K562 (cell line): ENCODE results near the gene ARL2. TPM values are rescaled to one million over a fixed set of nuclear protein-coding genes. Genes with fewer than 3 reads are reported as not detected.

ENCODE experiments used
- ATAC-seq: fragments of 200-7000 bp; cut with Tn5 transposase; 3 replicates; pipeline ENCODE4 v1.9.1; 2020; ENCODE audit warnings: moderate library complexity
- BruUV-seq: library from RNA; stranded (reverse); fragments of 400-500 nt; replicated peaks from 2 replicates; lab custom pipeline; 2021; lab: Mats Ljungman, UMichigan
- CTCF ChIA-PET: fragments of 300-600 bp; formaldehyde crosslinking; extraction: SDS; loops from one replicate; lab custom pipeline; 2021; ENCODE audit warnings: low intra/inter-chr PET ratio; lab: Yijun Ruan, JAX
- POLR2A ChIA-PET: fragments of 300-600, 350-650 bp; sonication (Branson Sonifier 250); formaldehyde crosslinking; extraction: SDS; loops from one replicate; lab custom pipeline; 2021; ENCODE audit warnings: antibody characterized with exemption, inconsistent platforms; lab: Yijun Ruan, JAX
- DNase-seq, 4 experiments: peaks; one replicate each; pipeline versions ENCODE4 v3.0.0 to v3.0.0-alpha.2; 2011 to 2018; ENCODE audit warnings: low spot score in 3 of 4, mixed read lengths in 3 of 4; ENCODE audit errors: extremely low read depth in 1 of 4
- FAIRE-seq: peaks from 2 replicates; lab custom pipeline; 2011; peaks lifted over from hg19 to GRCh38; lab: Jason Lieb, UNC
- H2AFZ ChIP-seq: 2 replicates; pipeline ENCODE4 v1.6.0; 2011; ENCODE audit warnings: low read depth, low read length, control low read depth, inconsistent platforms
- H3K27ac ChIP-seq: fragments of 200-600 bp; 3 replicates; pipeline ENCODE4 v1.8.0; 2011; ENCODE audit warnings: low read depth, mild to moderate bottlenecking, control low read depth, inconsistent platforms, low read length, moderate library complexity, mixed read lengths; ENCODE audit errors: extremely low read depth
- H3K27me3 ChIP-seq, 2 experiments: fragments of 300-600 bp in 1 of 2; 2 replicates in 1 of 2; 3 replicates in 1 of 2; pipeline versions ENCODE4 v1.6.0 to v1.8.0; 2011; ENCODE audit warnings: inconsistent platforms in 2 of 2, low read length in 2 of 2, mild to moderate bottlenecking in 1 of 2, mixed read lengths in 1 of 2, moderate library complexity in 1 of 2; ENCODE audit not compliant: control insufficient read depth in 2 of 2, insufficient read depth in 2 of 2
- H3K36me3 ChIP-seq: fragments of 300-600 bp; 3 replicates; pipeline ENCODE4 v1.8.0; 2011; ENCODE audit warnings: mild to moderate bottlenecking, low read length, inconsistent platforms; ENCODE audit not compliant: control insufficient read depth, insufficient read depth
- H3K4me1 ChIP-seq, 2 experiments: fragments of 200-600 bp in 1 of 2; replicated peaks in 1 of 2; 2 replicates in 1 of 2; 3 replicates in 1 of 2; pipeline versions ENCODE4 v1.5.1 to v1.8.0; 2011; ENCODE audit warnings: inconsistent platforms in 2 of 2, low read length in 2 of 2, mild to moderate bottlenecking in 1 of 2, mixed read lengths in 1 of 2, moderate library complexity in 1 of 2; ENCODE audit not compliant: control insufficient read depth in 2 of 2, insufficient read depth in 2 of 2
- H3K4me2 ChIP-seq: 2 replicates; pipeline ENCODE4 v1.6.1; 2011; ENCODE audit warnings: low read length, control low read depth, inconsistent platforms, mixed read lengths; ENCODE audit not compliant: insufficient read depth
- H3K4me3 ChIP-seq: fragments of 200-600 bp; sonication (generic), shearing (Covaris generic); 2 replicates; pipeline ENCODE4 v1.5.1; 2016; ENCODE audit warnings: control low read depth, inconsistent platforms
- H3K79me2 ChIP-seq: fragments of 200-600 bp; 3 replicates; pipeline ENCODE4 v1.8.0; 2011; ENCODE audit warnings: low read length, inconsistent platforms; ENCODE audit not compliant: control insufficient read depth, insufficient read depth
- H3K9ac ChIP-seq, 2 experiments: 2 replicates each; pipeline versions ENCODE4 v1.6.0 to v1.6.1; 2011; ENCODE audit warnings: low read depth in 2 of 2, low read length in 2 of 2, control low read depth in 1 of 2, inconsistent platforms in 1 of 2, mild to moderate bottlenecking in 1 of 2, mixed read lengths in 1 of 2; ENCODE audit not compliant: insufficient read depth in 1 of 2
- H3K9me1 ChIP-seq: one replicate; pipeline ENCODE4 v1.6.0; 2011; ENCODE audit warnings: inconsistent platforms, mild to moderate bottlenecking, low read length, moderate library complexity; ENCODE audit not compliant: control insufficient read depth, insufficient read depth
- H3K9me3 ChIP-seq: replicated peaks from 2 replicates; pipeline ENCODE4 v1.5.1; 2011; ENCODE audit warnings: low read depth, low read length, inconsistent platforms; ENCODE audit not compliant: control insufficient read depth, insufficient read depth
- H4K20me1 ChIP-seq: replicated peaks from 2 replicates; pipeline ENCODE4 v1.6.1; 2011; ENCODE audit warnings: low read length, inconsistent platforms, mixed read lengths; ENCODE audit not compliant: control insufficient read depth, insufficient read depth
- ARID1B ChIP-seq: fragments of 450-650 bp; IDR thresholded peaks from 2 replicates; pipeline ENCODE4 v1.6.1; 2016; ENCODE audit warnings: antibody characterized with exemption, mild to moderate bottlenecking, inconsistent platforms
- CBFA2T3 ChIP-seq: fragments of 450-650 bp; IDR thresholded peaks from 2 replicates; pipeline ENCODE4 v1.6.1; 2017
- CHD4 ChIP-seq: fragments of 200-600 bp; sonication (generic); IDR thresholded peaks from 3 replicates; pipeline ENCODE4 v1.6.1; 2012; ENCODE audit warnings: low read depth, mild to moderate bottlenecking, mixed read lengths, low read length, inconsistent platforms; ENCODE audit not compliant: insufficient read depth, insufficient replicate concordance, poor library complexity, severe bottlenecking
- GATAD2A ChIP-seq: fragments of 450-650 bp; IDR thresholded peaks from 2 replicates; pipeline ENCODE4 v1.6.1; 2017
- HDAC1 ChIP-seq, 2 experiments: fragments of 450-650 bp; IDR thresholded peaks; 2 replicates each; pipeline ENCODE4 v1.6.1; 2016 to 2017; ENCODE audit warnings: inconsistent platforms in 1 of 2, mild to moderate bottlenecking in 1 of 2, moderate library complexity in 1 of 2
- HDGF ChIP-seq: fragments of 450-650 bp; IDR thresholded peaks from 2 replicates; pipeline ENCODE4 v1.6.1; 2016
- IFI16 ChIP-seq: fragments of 250-450 bp; sonication (Bioruptor Pico); IDR thresholded peaks from 2 replicates; pipeline ENCODE4 v2.1.2; 2022; ENCODE audit warnings: mild to moderate bottlenecking, inconsistent platforms
- KDM1A ChIP-seq, 2 experiments: fragments of 450-650 bp; IDR thresholded peaks; 2 replicates each; pipeline ENCODE4 v1.6.1; 2016; ENCODE audit warnings: mild to moderate bottlenecking in 2 of 2
- KDM5B ChIP-seq: fragments of 200-600 bp; sonication (generic); IDR thresholded peaks from 2 replicates; pipeline ENCODE4 v1.6.1; 2012; ENCODE audit warnings: low read depth, mild to moderate bottlenecking, moderate library complexity, low read length, control low read depth, inconsistent platforms; ENCODE audit not compliant: insufficient replicate concordance
- L3MBTL2 ChIP-seq: fragments of 450-650 bp; IDR thresholded peaks from 2 replicates; pipeline ENCODE4 v1.6.1; 2016; ENCODE audit warnings: mild to moderate bottlenecking, moderate library complexity
- SMARCE1 ChIP-seq: fragments of 450-650 bp; IDR thresholded peaks from 2 replicates; pipeline ENCODE4 v1.7.1; 2016; ENCODE audit warnings: mild to moderate bottlenecking
- TAL1 ChIP-seq: fragments of 450-650 bp; IDR thresholded peaks from 2 replicates; pipeline ENCODE4 v1.6.1; 2016; ENCODE audit warnings: mild to moderate bottlenecking
- TCF3 ChIP-seq: sonication (generic); formaldehyde crosslinking; IDR thresholded peaks from 2 replicates; pipeline ENCODE4 v1.4.0; 2020; ENCODE audit warnings: mild to moderate bottlenecking, missing genetic modification reagents
- ZFP36 ChIP-seq: fragments of 150-350 bp; IDR thresholded peaks from 2 replicates; pipeline ENCODE4 v1.6.1; 2018; ENCODE audit warnings: low read length, low read depth; ENCODE audit not compliant: partially characterized antibody
- ZNF445 ChIP-seq: fragments of 250-450 bp; sonication (Bioruptor Pico); IDR thresholded peaks from 2 replicates; pipeline ENCODE4 v1.4.0; 2020; ENCODE audit warnings: low read depth, mild to moderate bottlenecking, moderate library complexity
- ZNF717 ChIP-seq: fragments of 250-450 bp; sonication (Bioruptor Pico); IDR thresholded peaks from 2 replicates; pipeline ENCODE4 v1.5.0; 2021
- WGBS: fragments of 100-300 bp; shearing (Covaris generic); methylation state at CpG from one replicate; pipeline ENCODE4 v1.1.6; 2016; ENCODE audit warnings: low coverage, mixed read lengths; ENCODE audit not compliant: insufficient coverage; ENCODE audit errors: missing lambda C conversion rate; 5-methylcytosine and 5-hydroxymethylcytosine counted together
- in situ Hi-C: fragments of 300-500 bp; cut with MboI; formaldehyde crosslinking; loops from 4 replicates; pipeline ENCODE4 v1.15.0; 2018; ENCODE audit warnings: inconsistent platforms, mixed read lengths
- intact Hi-C: fragments of 100-400 bp; cut with micrococcal nuclease; formaldehyde crosslinking; loops from 2 replicates; pipeline ENCODE4 v1.14.2; 2022
- polyA plus RNA-seq, 8 experiments: library from polyadenylated mRNA; depleted of rRNA in 4 of 8; stranded (reverse) in 5 of 8; unstranded in 3 of 8; fragments of >200 nt; fragmentation: Nextera tagmentation in 2 of 8; fragmentation: Illumina TruSeq in 1 of 8; extraction: Ambion mirVana in 2 of 8; extraction: Trizol in 1 of 8; gene quantifications; 2 replicates each; pipeline versions ENCODE4 v1.2.1 to v1.2.3, GENCODE V29; 2011 to 2014; ENCODE audit warnings: inconsistent platforms in 1 of 8, missing spikeins in 1 of 8
- total RNA-seq, 7 experiments: library from RNA; depleted of rRNA in 6 of 7; stranded (reverse); fragments of >200 nt in 6 of 7; fragmentation: Illumina TruSeq in 2 of 7; extraction: Trizol in 2 of 7; gene quantifications; 2 replicates each; pipeline versions ENCODE4 v1.2.1 to v1.2.3, GENCODE V29; 2011 to 2021; ENCODE audit warnings: low replicate concordance in 1 of 7
- TF ChIP-seq, protein P1 (sequence below): fragments of 450-650 bp; IDR thresholded peaks from 2 replicates; pipeline ENCODE4 v1.6.1; 2016; ENCODE audit warnings: low read depth, mild to moderate bottlenecking, moderate library complexity

Gene ARL2
- total and polyA plus RNA-seq, 9 of the 15 experiments (the other 6 are each of a cell fraction or from before 2014, with no cell fraction given): 5.7 to 154 (median 92.2) TPM

DNA sequence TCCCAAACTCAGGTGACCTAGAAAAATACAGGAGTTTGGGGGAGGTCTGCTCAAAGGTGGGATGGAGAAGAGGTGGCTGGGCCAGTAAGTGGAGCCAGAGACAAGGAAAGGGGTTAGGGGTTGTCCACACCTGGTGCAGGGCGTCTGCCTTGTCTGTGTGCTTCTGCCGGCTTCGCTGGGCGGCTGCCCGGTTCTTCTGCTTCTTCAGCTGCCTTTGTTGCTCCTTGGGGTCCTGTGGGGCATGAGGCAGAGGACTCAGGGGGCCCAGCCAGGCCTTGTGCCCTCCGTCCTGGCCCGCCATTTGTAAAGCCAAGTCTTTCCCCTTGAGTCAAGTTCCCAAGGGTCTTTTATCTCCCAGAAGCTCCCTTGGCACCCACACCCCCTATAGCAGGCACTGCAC is 19.6 kb upstream of the ARL2 start:
- BruUV-seq: no TSS peak
- no peak overlapping the region for H3K27ac ChIP-seq
- TF ChIP-seq L3MBTL2 (no peak), CHD4 (no peak)
- TF ChIP-seq, all 486 proteins: peak for 0
- Histone ChIP-seq H3K9ac (no peak overlapping the region), H3K36me3 (no peaks in the 10 kb centered on the region), H3K79me2 (no peaks in the 10 kb centered on the region), H4K20me1 (no peaks in the 10 kb centered on the region), H3K9me3 (no peaks in the 10 kb centered on the region), H3K4me2 (no peak overlapping the region), H3K27me3 (no peaks in the 10 kb centered on the region), H3K4me1 (peaks cover 26 to 36% of the 10 kb centered on the region in 2 experiments; a peak in 4 of 5 replicates), H3K9me1 (no peaks in the 10 kb centered on the region), H3K4me3 (no peak overlapping the region), H2AFZ (no peak overlapping the region)
- FAIRE-seq (no peak), DNase-seq (no peak), ATAC-seq (no peak)
- CTCF ChIA-PET: interaction anchor here (0.6 to 1.4 kb wide), 2 partner anchors 85 to 147 kb away, joined by 3 to 4 read pairs; no protein-coding TSS in a partner anchor
- WGBS: 76% methylated on average over 5 of the region's 7 CpGs
- intact Hi-C loops (no loop called here), in situ Hi-C loops (no loop called here)
- POLR2A ChIA-PET: interaction anchor here (0.5 to 0.6 kb wide), 3 partner anchors 179 to 219 kb away, joined by 3 read pairs; no protein-coding TSS in a partner anchor

DNA sequence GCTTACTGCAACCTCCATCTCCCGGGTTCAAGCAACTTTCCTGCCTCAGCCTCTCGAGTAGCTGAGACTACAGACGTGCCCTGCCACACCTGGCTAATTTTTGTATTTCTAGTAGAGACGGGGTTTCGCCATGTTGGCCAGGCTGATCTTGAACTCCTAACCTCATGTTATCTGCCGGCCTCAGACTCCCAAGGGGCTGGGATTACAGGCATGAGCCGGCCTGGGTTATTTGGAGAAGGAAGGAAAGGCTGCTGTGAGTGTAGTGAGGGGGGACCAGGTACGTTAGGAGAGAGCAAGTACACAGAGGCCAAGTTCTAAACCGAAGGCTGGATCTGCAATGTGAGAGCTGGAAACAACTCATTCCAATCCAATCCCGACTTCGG is 17.6 kb upstream of the ARL2 start:
- WGBS: 9% methylated on average over 9 of the region's 11 CpGs
- H3K4me1 ChIP-seq: peaks cover 20 to 23% of the 10 kb centered on the region in 2 experiments; a peak in 4 of 5 replicates
- DNase-seq (peak in 1 of 4 experiments; percentile 66), FAIRE-seq (peak; percentile 69), ATAC-seq (peak; percentile 53)
- in situ Hi-C loops (loop anchor here (5.0 kb wide), 1 partner anchor 149 kb away; no protein-coding TSS in a partner anchor), intact Hi-C loops (loop anchor here (1.0 to 2.0 kb wide), 5 partner anchors 50 to 209 kb away; partner anchors contain the start of genes ATG2A and PPP2R5B)
- no peaks in the 10 kb centered on the region for H4K20me1 ChIP-seq
- H2AFZ ChIP-seq: peak overlapping the region; percentile 94
- H3K9me1 ChIP-seq: no peaks in the 10 kb centered on the region
- peak overlapping the region; percentile 58 to 89 for H3K9ac ChIP-seq
- H3K27me3 ChIP-seq: no peaks in the 10 kb centered on the region
- POLR2A ChIA-PET: interaction anchor here (0.6 to 2.3 kb wide), 13 partner anchors 9 to 137 kb away, joined by 3 to 14 read pairs (median 4); partner anchors contain the start of genes ARL2, MAJIN and SNX15
- H3K36me3 ChIP-seq: no peaks in the 10 kb centered on the region
- peak overlapping the region; percentile 33 for H3K4me3 ChIP-seq
- peak overlapping the region; percentile 52 for H3K27ac ChIP-seq
- H3K4me2 ChIP-seq: peak overlapping the region; percentile 83
- BruUV-seq: TSS peak; percentile 83
- CTCF ChIA-PET: interaction anchor here (1.1 to 1.3 kb wide), 2 partner anchors 99 to 148 kb away, joined by 3 to 4 read pairs; no protein-coding TSS in a partner anchor
- no peaks in the 10 kb centered on the region for H3K9me3 ChIP-seq
- H3K79me2 ChIP-seq: no peaks in the 10 kb centered on the region
- TF ChIP-seq TAL1 (peak; percentile 10; the same call in 1 of the 2 replicates), ZNF445 (CRISPR knock-in tag) (no peak), TCF3 (CRISPR knock-in tag) (peak; percentile 44), ZNF717 (CRISPR knock-in tag) (no peak), HDGF (0 out of 2 replicates have a peak, but pooled peaks have one; percentile 12), KDM1A (IDR thresholded peaks at IDR 0.05) (peak in 1 of 2 experiments; percentile 12; a peak in 1 of 4 replicates), SMARCE1 (peak; percentile 17; the same call in 1 of the 2 replicates), CBFA2T3 (peak; percentile 51), GATAD2A (0 out of 2 replicates have a peak, but pooled peaks have one; percentile 22), KDM5B (peak; percentile 7), IFI16 (CRISPR knock-in tag) (no peak), HDAC1 (IDR thresholded peaks at IDR 0.05) (0 out of 4 replicates have a peak, but pooled peaks of 1 of the 2 experiments have one; percentile 19), ZFP36 (no peak), ARID1B (peak; percentile 50; the same call in 1 of the 2 replicates)
- TF ChIP-seq, protein P1, sequence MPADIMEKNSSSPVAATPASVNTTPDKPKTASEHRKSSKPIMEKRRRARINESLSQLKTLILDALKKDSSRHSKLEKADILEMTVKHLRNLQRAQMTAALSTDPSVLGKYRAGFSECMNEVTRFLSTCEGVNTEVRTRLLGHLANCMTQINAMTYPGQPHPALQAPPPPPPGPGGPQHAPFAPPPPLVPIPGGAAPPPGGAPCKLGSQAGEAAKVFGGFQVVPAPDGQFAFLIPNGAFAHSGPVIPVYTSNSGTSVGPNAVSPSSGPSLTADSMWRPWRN: no peak
